Esophagus squamous epithelium (tissue), 5 donors: ENCODE results near the gene CIT. TPM values are rescaled to one million over a fixed set of nuclear protein-coding genes. Genes with fewer than 3 reads are reported as not detected.

Experiments
- DNase-seq: peaks from one replicate; lab custom pipeline; 2025; lab: John Stamatoyannopoulos, UW
- H3K27ac ChIP-seq, 4 donors: fragments of 200-600 bp; sonication (generic); one replicate each; pipeline ENCODE4 v1.5.1; 2016 to 2019; ENCODE audit warnings: mild to moderate bottlenecking in 1 of 4
- H3K27me3 ChIP-seq, 4 donors: fragments of 200-600 bp; sonication (generic); 1 replicate in 3 of 4; 2 replicates in 1 of 4; pipeline versions ENCODE4 v1.5.1 to v1.6.0; 2017 to 2021; ENCODE audit warnings: antibody characterized with exemption in 1 of 4
- H3K36me3 ChIP-seq, 3 donors: fragments of 200-600 bp; sonication (generic); one replicate each; pipeline ENCODE4 v1.5.1; 2016 to 2019
- H3K4me1 ChIP-seq, 3 donors: fragments of 200-600 bp; sonication (generic); one replicate each; pipeline ENCODE4 v1.5.1; 2017 to 2019
- H3K4me3 ChIP-seq, 4 donors: fragments of 200-600 bp; sonication (generic); 1 replicate in 3 of 4; 2 replicates in 1 of 4; pipeline ENCODE4 v1.5.1; 2016 to 2019; ENCODE audit warnings: mild to moderate bottlenecking in 2 of 4, moderate library complexity in 1 of 4
- H3K9me3 ChIP-seq, 3 donors: fragments of 200-600 bp; sonication (generic); one replicate each; pipeline ENCODE4 v1.5.1; 2016 to 2019
- POLR2A ChIP-seq, 4 donors: fragments of 450-650 bp; IDR thresholded peaks; one replicate each; pipeline ENCODE4 v1.6.1; 2017; ENCODE audit warnings: antibody characterized with exemption in 4 of 4, mild to moderate bottlenecking in 4 of 4, moderate library complexity in 3 of 4
- WGBS, 2 donors: methylation state at CpG; one replicate each; pipeline ENCODE4 v1.1.5; 2018; 5-methylcytosine and 5-hydroxymethylcytosine counted together
- intact Hi-C: fragments of 100-400 bp; cut with DNase I; formaldehyde crosslinking; loops from one replicate; pipeline ENCODE4 v1.15.0; 2022
- total RNA-seq, 4 donors: library from RNA; depleted of rRNA; stranded (reverse); fragments of >200 nt; gene quantifications; one replicate each; pipeline ENCODE4 v1.1.0, GENCODE V29; 2016
- TF ChIP-seq, protein P1 (sequence below), 6 experiments: fragments of 450-650 bp in 4 of 6; fragments of 200-600 bp in 2 of 6; sonication (generic) in 2 of 6; IDR thresholded peaks; one replicate each; pipeline ENCODE4 v1.5.1; 2016 to 2019; ENCODE audit warnings: antibody characterized with exemption in 6 of 6, mild to moderate bottlenecking in 4 of 6, moderate library complexity in 4 of 6
- donor health status: DM: yes; HTN: yes; CAD: no.

CIT gene
- total RNA-seq, 4 donors from 2014 or later = 6.7 to 23.1 (median 13.9) TPM

DNA sequence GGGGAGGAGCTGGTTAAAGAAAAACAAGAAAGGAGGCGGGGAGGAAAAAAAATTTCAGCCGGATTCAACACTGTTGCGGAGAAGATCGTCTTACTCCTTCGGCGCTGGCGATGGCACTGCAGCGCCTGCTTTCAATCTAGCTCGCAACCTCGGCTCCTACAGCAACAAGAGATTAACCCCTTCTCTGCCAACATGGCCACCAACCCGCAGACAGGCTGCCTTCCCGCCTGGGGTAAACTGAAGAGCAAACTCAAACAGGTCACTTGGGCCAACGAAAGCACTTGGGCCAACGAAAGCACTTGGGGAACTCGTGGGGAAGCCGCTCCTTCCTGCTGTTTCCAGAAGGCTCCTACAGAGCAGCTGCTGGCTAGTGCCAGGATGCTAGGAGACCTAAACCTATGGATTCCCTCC lies 73.7 kb downstream of the CIT start:
- H3K4me1 ChIP-seq = peaks cover 0 to 39% (median 10%) of the 10 kb centered on the region in 3 donors
- peak overlapping the region in 3 of 4 donors; percentile 32 to 51 (median 37) for H3K4me3 ChIP-seq
- TF ChIP-seq, protein P1, sequence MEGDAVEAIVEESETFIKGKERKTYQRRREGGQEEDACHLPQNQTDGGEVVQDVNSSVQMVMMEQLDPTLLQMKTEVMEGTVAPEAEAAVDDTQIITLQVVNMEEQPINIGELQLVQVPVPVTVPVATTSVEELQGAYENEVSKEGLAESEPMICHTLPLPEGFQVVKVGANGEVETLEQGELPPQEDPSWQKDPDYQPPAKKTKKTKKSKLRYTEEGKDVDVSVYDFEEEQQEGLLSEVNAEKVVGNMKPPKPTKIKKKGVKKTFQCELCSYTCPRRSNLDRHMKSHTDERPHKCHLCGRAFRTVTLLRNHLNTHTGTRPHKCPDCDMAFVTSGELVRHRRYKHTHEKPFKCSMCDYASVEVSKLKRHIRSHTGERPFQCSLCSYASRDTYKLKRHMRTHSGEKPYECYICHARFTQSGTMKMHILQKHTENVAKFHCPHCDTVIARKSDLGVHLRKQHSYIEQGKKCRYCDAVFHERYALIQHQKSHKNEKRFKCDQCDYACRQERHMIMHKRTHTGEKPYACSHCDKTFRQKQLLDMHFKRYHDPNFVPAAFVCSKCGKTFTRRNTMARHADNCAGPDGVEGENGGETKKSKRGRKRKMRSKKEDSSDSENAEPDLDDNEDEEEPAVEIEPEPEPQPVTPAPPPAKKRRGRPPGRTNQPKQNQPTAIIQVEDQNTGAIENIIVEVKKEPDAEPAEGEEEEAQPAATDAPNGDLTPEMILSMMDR (IDR thresholded peaks at IDR 0.05) = no peak
- TF ChIP-seq POLR2A (IDR thresholded peaks at IDR 0.05) = no peak
- H3K27me3 ChIP-seq = no peaks in the 10 kb centered on the region
- WGBS, 2 donors = 54 to 64% methylated on average over 10 to 13 of the region's 16 CpGs
- H3K27ac ChIP-seq = no peak overlapping the region
- no peaks in the 10 kb centered on the region for H3K9me3 ChIP-seq
- DNase-seq = no peak
- no peaks in the 10 kb centered on the region for H3K36me3 ChIP-seq
- intact Hi-C loops = no loop called here

DNA sequence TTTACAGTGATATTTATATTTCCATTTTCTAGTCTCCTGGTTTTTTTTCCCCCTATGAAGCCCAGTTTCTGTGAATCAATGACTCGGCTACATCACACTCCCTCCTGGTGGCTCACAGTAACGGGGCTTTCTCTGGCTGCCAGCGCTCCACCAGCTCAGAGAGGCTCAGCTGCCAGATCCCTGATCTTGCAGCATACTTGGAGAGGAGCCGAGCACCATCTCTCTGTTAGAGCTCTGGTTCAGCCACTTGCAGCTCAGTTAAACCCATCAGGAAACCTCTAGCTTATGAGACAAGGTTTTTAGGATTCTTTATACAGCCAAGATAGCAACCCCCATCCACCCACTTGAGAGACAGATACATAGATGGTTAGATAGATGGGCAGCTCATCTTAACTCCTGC lies 74.6 kb downstream of the CIT start:
- 59 to 80% methylated on average over 4 of the region's 4 CpGs for WGBS, 2 donors
- no peak for DNase-seq

DNA sequence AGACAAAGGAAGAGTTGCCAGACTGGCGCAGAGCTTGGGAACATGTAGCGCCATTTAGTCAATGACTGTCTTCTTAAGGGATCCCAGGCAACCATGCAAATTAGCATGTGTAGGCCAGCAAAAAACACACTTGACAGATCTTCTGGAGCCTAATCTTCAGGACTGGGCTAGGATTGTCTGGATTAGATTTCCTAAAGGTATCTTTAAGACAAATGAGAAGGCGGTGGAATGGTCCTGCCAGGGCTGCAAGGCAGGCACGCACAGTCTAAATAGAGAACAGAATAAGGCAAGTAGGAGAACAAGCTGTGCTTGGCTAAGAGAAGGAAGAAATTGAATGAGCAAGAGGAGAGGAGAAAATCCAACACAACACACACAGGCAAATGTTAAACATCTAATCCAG lies 80.0 kb downstream of the CIT start:
- Histone ChIP-seq H3K27ac (no peak overlapping the region), H3K4me1 (no peaks in the 10 kb centered on the region), H3K4me3 (no peak overlapping the region), H3K36me3 (no peaks in the 10 kb centered on the region), H3K9me3 (no peaks in the 10 kb centered on the region), H3K27me3 (no peaks in the 10 kb centered on the region)
- no peak for TF ChIP-seq POLR2A (IDR thresholded peaks at IDR 0.05)
- TF ChIP-seq, protein P1 (IDR thresholded peaks at IDR 0.05) = no peak
- 95 to 98% methylated on average over 4 of the region's 4 CpGs for WGBS, 2 donors
- intact Hi-C loops = no loop called here
- no peak for DNase-seq

More for the DNA sequence above, 74.6 kb downstream of the CIT start:
- Histone ChIP-seq H3K27ac (no peak overlapping the region), H3K36me3 (no peaks in the 10 kb centered on the region), H3K4me1 (peaks cover 0 to 39% (median 10%) of the 10 kb centered on the region in 3 donors), H3K27me3 (no peaks in the 10 kb centered on the region), H3K9me3 (no peaks in the 10 kb centered on the region), H3K4me3 (peak overlapping the region in 1 of 4 donors; percentile 37)
- intact Hi-C loops = no loop called here
- TF ChIP-seq POLR2A (IDR thresholded peaks at IDR 0.05) = no peak
- TF ChIP-seq, protein P1 (IDR thresholded peaks at IDR 0.05) = no peak

DNA sequence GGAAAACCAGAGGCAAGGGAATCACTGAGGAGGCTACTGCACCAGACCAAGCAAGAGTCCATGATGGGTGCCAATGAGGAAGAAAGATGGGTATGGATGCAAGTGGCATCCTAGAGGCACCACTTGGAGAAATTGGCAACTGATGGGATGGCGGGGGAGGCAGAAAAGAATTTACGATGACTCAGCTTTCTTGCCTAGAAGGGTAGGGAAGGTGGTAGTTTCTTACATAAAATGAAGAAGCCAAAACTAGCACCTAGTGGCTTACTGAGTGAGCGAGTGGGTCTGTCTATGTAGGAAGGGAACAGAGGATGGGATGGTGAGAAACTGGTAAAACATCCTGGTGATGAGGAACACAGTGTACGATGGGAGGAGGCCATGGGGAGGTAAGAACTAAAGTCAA lies 80.8 kb downstream of the CIT start:
- Histone ChIP-seq H3K4me3 (no peak overlapping the region), H3K4me1 (no peaks in the 10 kb centered on the region), H3K36me3 (no peaks in the 10 kb centered on the region), H3K9me3 (no peaks in the 10 kb centered on the region), H3K27me3 (no peaks in the 10 kb centered on the region), H3K27ac (no peak overlapping the region)
- TF ChIP-seq, protein P1 (IDR thresholded peaks at IDR 0.05) = no peak
- no peak for TF ChIP-seq POLR2A (IDR thresholded peaks at IDR 0.05)
- 99 to 100% methylated on average over 4 of the region's 4 CpGs for WGBS, 2 donors
- DNase-seq = no peak
- intact Hi-C loops = no loop called here

DNA sequence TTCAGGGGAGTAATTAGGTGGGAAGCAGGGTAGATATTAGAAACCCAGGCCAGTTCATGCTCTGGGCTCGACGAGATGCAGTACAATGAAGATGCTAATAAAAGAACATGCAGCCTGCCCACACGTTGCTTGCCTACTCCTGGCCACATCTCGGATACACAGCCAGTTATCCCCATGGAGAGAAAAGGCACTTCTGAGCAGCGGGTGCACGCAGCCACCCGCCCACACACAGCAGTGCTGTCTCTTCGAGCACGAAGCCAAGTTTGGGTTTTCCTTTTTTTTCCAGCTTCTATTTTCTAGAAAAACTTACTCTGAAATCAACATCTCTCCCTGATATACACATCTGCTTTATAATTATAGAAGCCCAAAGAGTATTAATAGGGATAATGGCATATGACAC lies 85.7 kb downstream of the CIT start:
- Histone ChIP-seq H3K36me3 (no peaks in the 10 kb centered on the region), H3K4me1 (no peaks in the 10 kb centered on the region), H3K4me3 (no peak overlapping the region), H3K27me3 (no peaks in the 10 kb centered on the region), H3K9me3 (no peaks in the 10 kb centered on the region), H3K27ac (no peak overlapping the region)
- WGBS, 2 donors = 87 to 89% methylated on average over 9 of the region's 9 CpGs
- intact Hi-C loops = no loop called here
- no peak for DNase-seq
- TF ChIP-seq, protein P1 (IDR thresholded peaks at IDR 0.05) = no peak
- TF ChIP-seq POLR2A (IDR thresholded peaks at IDR 0.05) = no peak
